IMR-90 (cell line): ENCODE results near the gene OBP2B. TPM values are rescaled to one million over a fixed set of nuclear protein-coding genes. Genes with fewer than 3 reads are reported as not detected.

Experiments
- ATAC-seq: fragments of 200-7000 bp; cut with Tn5 transposase; 2 replicates; pipeline ENCODE4 v1.9.1; 2020; ENCODE audit warnings: low read depth, mild to moderate bottlenecking, moderate library complexity
- BruUV-seq: library from RNA; stranded (reverse); fragments of 400-500 nt; replicated peaks from 2 replicates; lab custom pipeline; 2021; lab: Mats Ljungman, UMichigan
- CTCF ChIA-PET: fragments of 300-600 bp; formaldehyde crosslinking; extraction: SDS; loops from one replicate; lab custom pipeline; 2021; ENCODE audit warnings: antibody characterized with exemption; lab: Yijun Ruan, JAX
- POLR2A ChIA-PET: fragments of 300-600 bp; sonication (Branson Sonifier 250); formaldehyde crosslinking; loops from one replicate; lab custom pipeline; 2022; ENCODE audit warnings: antibody characterized with exemption; ENCODE audit not compliant: unreplicated experiment; lab: Charles Lee
- DNase-seq: peaks from one replicate; pipeline ENCODE4 v3.0.0; 2013
- H2AFZ ChIP-seq: replicated peaks from 2 replicates; pipeline ENCODE3; 2013; ENCODE audit warnings: low read length, mild to moderate bottlenecking; ENCODE audit not compliant: poor library complexity
- H2AK5ac ChIP-seq: 2 replicates; pipeline ENCODE4 v1.6.1; 2013; ENCODE audit warnings: low read depth, low read length, inconsistent platforms
- H2AK9ac ChIP-seq: replicated peaks from 2 replicates; pipeline ENCODE3; 2013; ENCODE audit warnings: mild to moderate bottlenecking, low read depth, low read length, moderate library complexity; ENCODE audit not compliant: poor library complexity
- H2BK120ac ChIP-seq: 2 replicates; pipeline ENCODE4 v1.6.1; 2013; ENCODE audit warnings: low read depth, low read length, inconsistent platforms
- H2BK15ac ChIP-seq: 3 replicates; pipeline ENCODE4 v1.6.1; 2013; ENCODE audit warnings: low read depth, low read length, inconsistent platforms
- H2BK20ac ChIP-seq: 2 replicates; pipeline ENCODE4 v1.6.1; 2013; ENCODE audit warnings: low read depth, mild to moderate bottlenecking, inconsistent platforms, low read length, moderate library complexity
- H2BK5ac ChIP-seq: 2 replicates; pipeline ENCODE4 v1.6.1; 2013; ENCODE audit warnings: mild to moderate bottlenecking, low read depth, low read length, inconsistent platforms; ENCODE audit not compliant: poor library complexity, severe bottlenecking
- H3K14ac ChIP-seq: replicated peaks from 2 replicates; pipeline ENCODE4 v1.6.1; 2013; ENCODE audit warnings: low read depth, low read length, inconsistent platforms
- H3K18ac ChIP-seq: 2 replicates; pipeline ENCODE4 v1.6.1; 2013; ENCODE audit warnings: low read depth, low read length, control low read depth
- H3K23ac ChIP-seq: 2 replicates; pipeline ENCODE4 v1.6.1; 2013; ENCODE audit warnings: low read depth, low read length, inconsistent platforms
- H3K27ac ChIP-seq: 2 replicates; pipeline ENCODE4 v1.5.1; 2013; ENCODE audit warnings: mild to moderate bottlenecking, control low read depth, low read length; ENCODE audit not compliant: insufficient read depth
- H3K27me3 ChIP-seq: 2 replicates; pipeline ENCODE4 v1.6.1; 2013; ENCODE audit warnings: low read length; ENCODE audit not compliant: control insufficient read depth, insufficient read depth
- H3K36me3 ChIP-seq: 2 replicates; pipeline ENCODE4 v1.6.1; 2013; ENCODE audit warnings: low read length, mixed read lengths; ENCODE audit not compliant: control insufficient read depth, insufficient read depth
- H3K4ac ChIP-seq: 2 replicates; pipeline ENCODE4 v1.6.1; 2013; ENCODE audit warnings: low read depth, low read length, inconsistent platforms
- H3K4me1 ChIP-seq: 2 replicates; pipeline ENCODE4 v1.6.1; 2013; ENCODE audit warnings: low read length, mixed read lengths; ENCODE audit not compliant: control insufficient read depth, insufficient read depth
- H3K4me2 ChIP-seq: 2 replicates; pipeline ENCODE4 v1.6.1; 2013; ENCODE audit warnings: low read depth, mild to moderate bottlenecking, control low read depth, low read length, moderate library complexity
- H3K4me3 ChIP-seq: 2 replicates; pipeline ENCODE4 v1.5.1; 2013; ENCODE audit warnings: low read depth, mild to moderate bottlenecking, control low read depth, low read length, moderate library complexity; ENCODE audit not compliant: insufficient read depth
- H3K56ac ChIP-seq: 2 replicates; pipeline ENCODE4 v1.6.1; 2013; ENCODE audit warnings: low read length, inconsistent platforms; ENCODE audit not compliant: insufficient read depth; ENCODE audit errors: extremely low read depth
- H3K79me1 ChIP-seq, 2 experiments: 2 replicates each; pipeline ENCODE4 v1.6.1; 2013; ENCODE audit warnings: low read length in 2 of 2, inconsistent platforms in 1 of 2, low read depth in 1 of 2
- H3K9ac ChIP-seq: 2 replicates; pipeline ENCODE4 v1.6.1; 2013; ENCODE audit warnings: low read depth, low read length, control low read depth
- H3K9me1 ChIP-seq: 2 replicates; pipeline ENCODE4 v1.6.1; 2013; ENCODE audit warnings: low read length, inconsistent platforms; ENCODE audit not compliant: insufficient read depth
- H3K9me3 ChIP-seq: 2 replicates; pipeline ENCODE4 v1.6.1; 2013; ENCODE audit warnings: low read length; ENCODE audit not compliant: control insufficient read depth, insufficient read depth
- H4K20me1 ChIP-seq: 2 replicates; pipeline ENCODE4 v1.6.1; 2013; ENCODE audit warnings: low read length, inconsistent platforms; ENCODE audit not compliant: insufficient read depth
- H4K5ac ChIP-seq: 2 replicates; pipeline ENCODE4 v1.6.1; 2013; ENCODE audit warnings: mild to moderate bottlenecking, low read depth, low read length, control low read depth
- H4K8ac ChIP-seq, 2 experiments: 2 replicates each; pipeline ENCODE4 v1.6.1; 2013; ENCODE audit warnings: low read depth in 2 of 2, low read length in 2 of 2, control low read depth in 1 of 2, inconsistent platforms in 1 of 2
- H4K91ac ChIP-seq: 2 replicates; pipeline ENCODE4 v1.6.1; 2013; ENCODE audit warnings: low read depth, low read length, inconsistent platforms; ENCODE audit not compliant: insufficient read depth
- BHLHE40 ChIP-seq: fragments of 150-350 bp; IDR thresholded peaks from 2 replicates; pipeline ENCODE4 v1.6.1; 2016; ENCODE audit warnings: mild to moderate bottlenecking, low read depth, low read length
- CEBPB ChIP-seq: IDR thresholded peaks from 2 replicates; pipeline ENCODE4 v1.6.1; 2012; ENCODE audit warnings: low read depth, low read length, improper control_type of control experiment
- CHD1 ChIP-seq: IDR thresholded peaks from 2 replicates; pipeline ENCODE4 v1.6.1; 2012; ENCODE audit warnings: low read depth, low read length, improper control_type of control experiment
- FOS ChIP-seq: fragments of 150-350 bp; IDR thresholded peaks from 2 replicates; pipeline ENCODE4 v1.6.1; 2016; ENCODE audit warnings: low read depth, low read length
- MAFK ChIP-seq: IDR thresholded peaks from 2 replicates; pipeline ENCODE4 v1.6.1; 2012; ENCODE audit warnings: low read depth, low read length, improper control_type of control experiment
- MAZ ChIP-seq: IDR thresholded peaks from 2 replicates; pipeline ENCODE4 v1.6.1; 2012; ENCODE audit warnings: low read depth, mild to moderate bottlenecking, low read length, improper control_type of control experiment, moderate library complexity, borderline replicate concordance
- MXI1 ChIP-seq: IDR thresholded peaks from 2 replicates; pipeline ENCODE4 v1.6.1; 2012; ENCODE audit warnings: low read depth, mild to moderate bottlenecking, low read length, moderate library complexity, borderline replicate concordance
- NFE2L2 ChIP-seq: fragments of 150-350 bp; IDR thresholded peaks from 2 replicates; pipeline ENCODE4 v1.6.1; 2016; ENCODE audit warnings: low read depth, mild to moderate bottlenecking, low read length
- POLR2A ChIP-seq: IDR thresholded peaks from 2 replicates; pipeline ENCODE4 v1.6.1; 2012; ENCODE audit warnings: mild to moderate bottlenecking, low read depth, low read length
- RAD21 ChIP-seq: IDR thresholded peaks from 2 replicates; pipeline ENCODE4 v1.6.1; 2012; ENCODE audit warnings: low read length, improper control_type of control experiment
- RCOR1 ChIP-seq: IDR thresholded peaks from 2 replicates; pipeline ENCODE4 v1.6.1; 2012; ENCODE audit warnings: mild to moderate bottlenecking, low read length, improper control_type of control experiment; ENCODE audit not compliant: insufficient replicate concordance
- RFX5 ChIP-seq: IDR thresholded peaks from 2 replicates; pipeline ENCODE4 v1.8.0; 2012; ENCODE audit warnings: low read depth, mild to moderate bottlenecking, low read length, moderate library complexity
- SMC3 ChIP-seq: fragments of 150-350 bp; IDR thresholded peaks from 2 replicates; pipeline ENCODE4 v1.6.1; 2016; ENCODE audit warnings: low read depth, mild to moderate bottlenecking, antibody characterized with exemption, low read length, moderate library complexity
- WGBS, 2 experiments: methylation state at CpG; one replicate each; pipeline versions ENCODE4 v1.1.5 to v1.1.7; 2013; ENCODE audit warnings: missing lambda C conversion rate in 2 of 2; ENCODE audit not compliant: insufficient read length in 1 of 2; ENCODE audit errors: extremely low coverage in 2 of 2; 5-methylcytosine and 5-hydroxymethylcytosine counted together
- dilution Hi-C: fragments of 300-500 bp; cut with HindIII; formaldehyde crosslinking; loops from one replicate; pipeline ENCODE4 v1.14.3; 2018; ENCODE audit warnings: low sequenced_read_pairs; ENCODE audit not compliant: unreplicated experiment
- in situ Hi-C: fragments of 300-500 bp; cut with MboI; formaldehyde crosslinking; loops from 3 replicates; pipeline ENCODE4 v1.14.3; 2019; ENCODE audit warnings: low sequenced_read_pairs, inconsistent platforms, mixed read lengths
- intact Hi-C: fragments of 100-400 bp; cut with micrococcal nuclease; formaldehyde crosslinking; loops from 2 replicates; pipeline ENCODE4 v1.10.0; 2022
- polyA plus RNA-seq, 3 experiments: library from polyadenylated mRNA; depleted of rRNA; stranded (reverse); fragments of >200 nt; gene quantifications; 2 replicates each; pipeline ENCODE4 v1.2.3, GENCODE V29; 2012; ENCODE audit warnings: low replicate concordance in 1 of 3
- total RNA-seq: library from RNA; depleted of rRNA; stranded (reverse); fragments of >200 nt; gene quantifications from 2 replicates; pipeline ENCODE4 v1.2.3, GENCODE V29; 2012
- TF ChIP-seq, protein P1 (sequence below): fragments of 150-350 bp; IDR thresholded peaks from 2 replicates; pipeline ENCODE4 v1.6.1; 2017; ENCODE audit warnings: mild to moderate bottlenecking, antibody characterized with exemption, low read length, low read depth
- TF ChIP-seq, protein P2 (sequence below): fragments of 150-350 bp; IDR thresholded peaks from 2 replicates; pipeline ENCODE4 v1.6.1; 2016; ENCODE audit warnings: low read depth, mild to moderate bottlenecking, low read length, moderate library complexity, borderline replicate concordance
- TF ChIP-seq, protein P3 (sequence below): conservative IDR thresholded peaks from 2 replicates; pipeline ENCODE4 v1.5.1; 2012; ENCODE audit warnings: mild to moderate bottlenecking, low read depth, low read length, improper control_type of control experiment

OBP2B gene
- total and polyA plus RNA-seq, 2 of the 4 experiments (the other 2 are of a cell fraction), result not detected

DNA sequence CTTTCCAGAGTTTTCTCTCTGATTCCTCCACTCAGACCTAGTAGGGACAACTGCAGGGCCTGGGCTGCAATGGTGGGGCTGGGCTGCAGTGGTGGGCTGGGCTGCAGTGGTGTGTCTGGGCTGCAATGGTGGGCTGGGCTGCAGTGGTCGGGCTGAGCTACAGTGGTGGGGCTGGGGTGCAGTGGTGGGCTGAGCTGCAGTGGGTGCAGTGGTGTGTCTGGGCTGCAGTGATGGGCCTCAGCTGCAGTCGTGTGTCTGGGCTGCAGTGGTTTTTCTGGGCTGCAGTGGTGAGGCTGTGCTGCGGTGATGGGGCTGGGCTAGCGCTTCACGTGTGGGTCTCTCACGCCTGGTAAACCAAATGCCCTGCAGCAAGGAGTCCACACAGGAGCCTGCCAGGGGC lies 38.6 kb upstream of the OBP2B start:
- Histone ChIP-seq H3K9me1 (no peaks in the 10 kb centered on the region), H2AK5ac (no peak overlapping the region), H3K9ac (no peak overlapping the region), H3K14ac (no peak overlapping the region), H3K4ac (no peak overlapping the region), H2BK5ac (no peak overlapping the region), H3K4me2 (no peak overlapping the region), H3K23ac (no peak overlapping the region), H3K27ac (no peak overlapping the region), H2AFZ (no peak overlapping the region), H2BK20ac (no peak overlapping the region), H2BK120ac (no peak overlapping the region), H4K91ac (no peak overlapping the region), H3K79me1 (no peaks in the 10 kb centered on the region), H3K9me3 (no peaks in the 10 kb centered on the region), H4K8ac (no peak overlapping the region), H4K20me1 (no peaks in the 10 kb centered on the region), H3K56ac (no peak overlapping the region), H3K4me1 (no peaks in the 10 kb centered on the region), H2AK9ac (no peak overlapping the region), H3K18ac (no peak overlapping the region), H4K5ac (no peak overlapping the region), H3K4me3 (no peak overlapping the region), H2BK15ac (no peak overlapping the region), H3K27me3 (peaks cover 34% of the 10 kb centered on the region), H3K36me3 (no peaks in the 10 kb centered on the region)
- TF ChIP-seq SMC3 (no peak), CHD1 (no peak), NFE2L2 (no peak), BHLHE40 (no peak), FOS (no peak), RFX5 (no peak), RCOR1 (no peak), CEBPB (no peak), MXI1 (no peak), MAFK (no peak), MAZ (no peak), RAD21 (no peak), POLR2A (no peak)
- TF ChIP-seq, protein P1, sequence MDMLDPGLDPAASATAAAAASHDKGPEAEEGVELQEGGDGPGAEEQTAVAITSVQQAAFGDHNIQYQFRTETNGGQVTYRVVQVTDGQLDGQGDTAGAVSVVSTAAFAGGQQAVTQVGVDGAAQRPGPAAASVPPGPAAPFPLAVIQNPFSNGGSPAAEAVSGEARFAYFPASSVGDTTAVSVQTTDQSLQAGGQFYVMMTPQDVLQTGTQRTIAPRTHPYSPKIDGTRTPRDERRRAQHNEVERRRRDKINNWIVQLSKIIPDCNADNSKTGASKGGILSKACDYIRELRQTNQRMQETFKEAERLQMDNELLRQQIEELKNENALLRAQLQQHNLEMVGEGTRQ, result no peak
- TF ChIP-seq, protein P2, sequence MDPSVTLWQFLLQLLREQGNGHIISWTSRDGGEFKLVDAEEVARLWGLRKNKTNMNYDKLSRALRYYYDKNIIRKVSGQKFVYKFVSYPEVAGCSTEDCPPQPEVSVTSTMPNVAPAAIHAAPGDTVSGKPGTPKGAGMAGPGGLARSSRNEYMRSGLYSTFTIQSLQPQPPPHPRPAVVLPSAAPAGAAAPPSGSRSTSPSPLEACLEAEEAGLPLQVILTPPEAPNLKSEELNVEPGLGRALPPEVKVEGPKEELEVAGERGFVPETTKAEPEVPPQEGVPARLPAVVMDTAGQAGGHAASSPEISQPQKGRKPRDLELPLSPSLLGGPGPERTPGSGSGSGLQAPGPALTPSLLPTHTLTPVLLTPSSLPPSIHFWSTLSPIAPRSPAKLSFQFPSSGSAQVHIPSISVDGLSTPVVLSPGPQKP, result no peak
- TF ChIP-seq, protein P3, sequence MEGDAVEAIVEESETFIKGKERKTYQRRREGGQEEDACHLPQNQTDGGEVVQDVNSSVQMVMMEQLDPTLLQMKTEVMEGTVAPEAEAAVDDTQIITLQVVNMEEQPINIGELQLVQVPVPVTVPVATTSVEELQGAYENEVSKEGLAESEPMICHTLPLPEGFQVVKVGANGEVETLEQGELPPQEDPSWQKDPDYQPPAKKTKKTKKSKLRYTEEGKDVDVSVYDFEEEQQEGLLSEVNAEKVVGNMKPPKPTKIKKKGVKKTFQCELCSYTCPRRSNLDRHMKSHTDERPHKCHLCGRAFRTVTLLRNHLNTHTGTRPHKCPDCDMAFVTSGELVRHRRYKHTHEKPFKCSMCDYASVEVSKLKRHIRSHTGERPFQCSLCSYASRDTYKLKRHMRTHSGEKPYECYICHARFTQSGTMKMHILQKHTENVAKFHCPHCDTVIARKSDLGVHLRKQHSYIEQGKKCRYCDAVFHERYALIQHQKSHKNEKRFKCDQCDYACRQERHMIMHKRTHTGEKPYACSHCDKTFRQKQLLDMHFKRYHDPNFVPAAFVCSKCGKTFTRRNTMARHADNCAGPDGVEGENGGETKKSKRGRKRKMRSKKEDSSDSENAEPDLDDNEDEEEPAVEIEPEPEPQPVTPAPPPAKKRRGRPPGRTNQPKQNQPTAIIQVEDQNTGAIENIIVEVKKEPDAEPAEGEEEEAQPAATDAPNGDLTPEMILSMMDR, result no peak
- ATAC-seq, result no peak
- intact Hi-C loops (no loop called here), in situ Hi-C loops (no loop called here), dilution Hi-C loops (no loop called here)
- 68% methylated on average over 5 of the region's 6 CpGs; no CpG with 5 or more reads in 1 of the 2 experiments for WGBS, 2 experiments
- CTCF ChIA-PET, result no interaction called here
- BruUV-seq, result no TSS peak
- POLR2A ChIA-PET, result no interaction called here
- no peak for DNase-seq
